GM12878 (cell line): ENCODE data around the gene TMPRSS3. TPM values are rescaled to one million over a fixed set of nuclear protein-coding genes. Genes with fewer than 3 reads are reported as not detected.

Experiments used
- ATAC-seq: fragments of 200-7000 bp; cut with Tn5 transposase; 3 replicates; pipeline ENCODE4 v1.9.1; 2020; ENCODE audit warnings: mild to moderate bottlenecking, moderate library complexity
- BruUV-seq: library from RNA; stranded (reverse); fragments of 400-500 nt; replicated peaks from 2 replicates; lab custom pipeline; 2021; lab: Mats Ljungman, UMichigan
- CTCF ChIA-PET: fragments of 300-600 bp; sonication (Branson Sonifier 250); formaldehyde crosslinking; extraction: SDS; loops from one replicate; lab custom pipeline; 2021; ENCODE audit warnings: inconsistent platforms; lab: Yijun Ruan, JAX
- POLR2A ChIA-PET: fragments of 350-600 bp; formaldehyde crosslinking; extraction: SDS; loops from one replicate; lab custom pipeline; 2021; ENCODE audit warnings: inconsistent platforms; lab: Charles Lee
- RAD21 ChIA-PET: fragments of 300-600 bp; sonication (Branson Sonifier 250); formaldehyde crosslinking; loops from one replicate; lab custom pipeline; 2023; ENCODE audit warnings: antibody characterized with exemption; ENCODE audit not compliant: unreplicated experiment; lab: Charles Lee
- SMC1A ChIA-PET: fragments of 300-600 bp; sonication (Branson Sonifier 250); formaldehyde crosslinking; loops from one replicate; lab custom pipeline; 2023; ENCODE audit not compliant: unreplicated experiment, uncharacterized antibody; lab: Charles Lee
- DNase-seq: peaks from one replicate; pipeline ENCODE4 v3.0.0-alpha.2; 2011; ENCODE audit warnings: low read depth, low spot score
- FAIRE-seq: peaks from 3 replicates; lab custom pipeline; 2011; peaks lifted over from hg19 to GRCh38; lab: Jason Lieb, UNC
- H2AFZ ChIP-seq: 2 replicates; pipeline ENCODE4 v1.6.0; 2011; ENCODE audit warnings: low read depth, low read length, control low read depth; ENCODE audit not compliant: control insufficient read depth
- H3K27ac ChIP-seq: 2 replicates; pipeline ENCODE4 v1.5.1; 2011; ENCODE audit warnings: control low read depth; ENCODE audit not compliant: control insufficient read depth, insufficient read depth
- H3K27me3 ChIP-seq, 2 experiments: replicated peaks in 1 of 2; 2 replicates each; pipeline versions ENCODE4 v1.6.0 to v1.6.1; 2011; ENCODE audit warnings: low read length in 1 of 2; ENCODE audit not compliant: control insufficient read depth in 2 of 2, insufficient read depth in 2 of 2
- H3K36me3 ChIP-seq, 2 experiments: 2 replicates each; pipeline ENCODE4 v1.5.1; 2011; ENCODE audit warnings: low read length in 1 of 2; ENCODE audit not compliant: control insufficient read depth in 2 of 2, insufficient read depth in 2 of 2
- H3K4me1 ChIP-seq: 2 replicates; pipeline ENCODE4 v1.6.1; 2011; ENCODE audit warnings: mild to moderate bottlenecking, low read length, moderate library complexity, mixed read lengths; ENCODE audit not compliant: control insufficient read depth, insufficient read depth
- H3K4me2 ChIP-seq: 2 replicates; pipeline ENCODE4 v1.6.0; 2011; ENCODE audit warnings: control low read depth; ENCODE audit not compliant: control insufficient read depth, insufficient read depth
- H3K4me3 ChIP-seq: fragments of 200-600 bp; sonication (generic); 2 replicates; pipeline ENCODE4 v1.5.1; 2016
- H3K79me2 ChIP-seq: 2 replicates; pipeline ENCODE4 v1.6.0; 2011; ENCODE audit warnings: low read length; ENCODE audit not compliant: control insufficient read depth, insufficient read depth
- H3K9ac ChIP-seq: 2 replicates; pipeline ENCODE4 v1.8.0; 2011; ENCODE audit warnings: low read length, control low read depth, mixed read lengths; ENCODE audit not compliant: control insufficient read depth, insufficient read depth
- H3K9me3 ChIP-seq: replicated peaks from 3 replicates; pipeline ENCODE4 v1.5.1; 2011; ENCODE audit warnings: mild to moderate bottlenecking, low read length; ENCODE audit not compliant: control insufficient read depth, insufficient read depth
- H4K20me1 ChIP-seq: 2 replicates; pipeline ENCODE4 v1.6.0; 2011; ENCODE audit not compliant: control insufficient read depth, insufficient read depth
- BCL11A ChIP-seq: IDR thresholded peaks from 2 replicates; pipeline ENCODE4 v1.6.1; 2011; ENCODE audit warnings: low read depth, low read length
- IKZF2 ChIP-seq, 2 experiments: fragments of 450-650 bp; IDR thresholded peaks; 2 replicates each; pipeline ENCODE4 v1.6.1; 2017; ENCODE audit warnings: mild to moderate bottlenecking in 2 of 2, moderate library complexity in 2 of 2
- IRF4 ChIP-seq: IDR thresholded peaks from 2 replicates; pipeline ENCODE4 v1.6.1; 2011; ENCODE audit warnings: low read depth, low read length
- MTA2 ChIP-seq: fragments of 450-650 bp; IDR thresholded peaks from 2 replicates; pipeline ENCODE4 v1.6.1; 2016; ENCODE audit warnings: low read depth, mild to moderate bottlenecking, moderate library complexity
- NFYA ChIP-seq: IDR thresholded peaks from 2 replicates; pipeline ENCODE4 v1.6.1; 2011; ENCODE audit warnings: low read depth, mild to moderate bottlenecking, low read length, improper control_type of control experiment, borderline replicate concordance
- TBL1XR1 ChIP-seq: IDR thresholded peaks from 2 replicates; pipeline ENCODE4 v1.6.1; 2012; ENCODE audit warnings: low read depth, low read length, improper control_type of control experiment
- WGBS: methylation state at CpG from one replicate; pipeline ENCODE4 v1.1.6; 2016; ENCODE audit warnings: low lambda C conversion rate; ENCODE audit not compliant: insufficient replicate concordance, insufficient coverage; ENCODE audit errors: missing lambda C conversion rate; 5-methylcytosine and 5-hydroxymethylcytosine counted together
- in situ Hi-C: fragments of 300-500 bp; cut with MboI; formaldehyde crosslinking; loops from 9 replicates; pipeline ENCODE4 v1.14.3; 2018; ENCODE audit warnings: mixed read lengths
- intact Hi-C: fragments of 100-400 bp; cut with micrococcal nuclease; formaldehyde crosslinking; loops from one replicate; pipeline ENCODE4 v1.14.2; 2022; ENCODE audit not compliant: unreplicated experiment
- polyA plus RNA-seq, 11 experiments: library from polyadenylated mRNA; depleted of rRNA in 4 of 11; unstranded in 6 of 11; stranded (reverse) in 5 of 11; fragments of >200 nt; fragmentation: Nextera tagmentation in 4 of 11; fragmentation: Illumina TruSeq in 1 of 11; extraction: Ambion mirVana in 4 of 11; extraction: Trizol in 1 of 11; gene quantifications; 1 replicate in 1 of 11; 2 replicates in 10 of 11; pipeline versions ENCODE4 v1.2.1 to v1.2.3, GENCODE V29; 2011 to 2016; ENCODE audit warnings: inconsistent platforms in 2 of 11, missing spikeins in 2 of 11, low read depth in 1 of 11
- total RNA-seq, 4 experiments: library from RNA; depleted of rRNA in 3 of 4; stranded (reverse); fragments of >200 nt in 3 of 4; fragmentation: Illumina TruSeq in 1 of 4; extraction: Trizol in 1 of 4; gene quantifications; 2 replicates each; pipeline versions ENCODE4 v1.2.1 to v1.2.3, GENCODE V29; 2013 to 2021
- TF ChIP-seq, protein P1 (sequence below): IDR thresholded peaks from 2 replicates; pipeline ENCODE4 v1.6.1; 2011; ENCODE audit warnings: borderline replicate concordance, low read depth, mild to moderate bottlenecking, moderate library complexity, low read length; ENCODE audit not compliant: insufficient read depth, poor library complexity, severe bottlenecking
- TF ChIP-seq, protein P2 (sequence below): fragments of 450-650 bp; formaldehyde crosslinking; IDR thresholded peaks from 2 replicates; pipeline ENCODE4 v1.4.0; 2022; ENCODE audit warnings: mild to moderate bottlenecking, moderate library complexity
- TF ChIP-seq, protein P3 (sequence below): IDR thresholded peaks from 2 replicates; pipeline ENCODE4 v1.6.1; 2012; ENCODE audit warnings: improper control_type of control experiment, low read depth, low read length; ENCODE audit not compliant: insufficient replicate concordance
- TF ChIP-seq, protein P4 (sequence below): IDR thresholded peaks from 2 replicates; pipeline ENCODE4 v1.6.1; 2011; ENCODE audit warnings: low read depth, mild to moderate bottlenecking, low read length, moderate library complexity, borderline replicate concordance; ENCODE audit errors: extremely low read depth

Gene TMPRSS3
- total and polyA plus RNA-seq, 10 of the 15 experiments (the other 5 are each of a cell fraction or from before 2014, with no cell fraction given) = 0.51 to 1.5 (median 0.82) TPM; not detected in 1

DNA sequence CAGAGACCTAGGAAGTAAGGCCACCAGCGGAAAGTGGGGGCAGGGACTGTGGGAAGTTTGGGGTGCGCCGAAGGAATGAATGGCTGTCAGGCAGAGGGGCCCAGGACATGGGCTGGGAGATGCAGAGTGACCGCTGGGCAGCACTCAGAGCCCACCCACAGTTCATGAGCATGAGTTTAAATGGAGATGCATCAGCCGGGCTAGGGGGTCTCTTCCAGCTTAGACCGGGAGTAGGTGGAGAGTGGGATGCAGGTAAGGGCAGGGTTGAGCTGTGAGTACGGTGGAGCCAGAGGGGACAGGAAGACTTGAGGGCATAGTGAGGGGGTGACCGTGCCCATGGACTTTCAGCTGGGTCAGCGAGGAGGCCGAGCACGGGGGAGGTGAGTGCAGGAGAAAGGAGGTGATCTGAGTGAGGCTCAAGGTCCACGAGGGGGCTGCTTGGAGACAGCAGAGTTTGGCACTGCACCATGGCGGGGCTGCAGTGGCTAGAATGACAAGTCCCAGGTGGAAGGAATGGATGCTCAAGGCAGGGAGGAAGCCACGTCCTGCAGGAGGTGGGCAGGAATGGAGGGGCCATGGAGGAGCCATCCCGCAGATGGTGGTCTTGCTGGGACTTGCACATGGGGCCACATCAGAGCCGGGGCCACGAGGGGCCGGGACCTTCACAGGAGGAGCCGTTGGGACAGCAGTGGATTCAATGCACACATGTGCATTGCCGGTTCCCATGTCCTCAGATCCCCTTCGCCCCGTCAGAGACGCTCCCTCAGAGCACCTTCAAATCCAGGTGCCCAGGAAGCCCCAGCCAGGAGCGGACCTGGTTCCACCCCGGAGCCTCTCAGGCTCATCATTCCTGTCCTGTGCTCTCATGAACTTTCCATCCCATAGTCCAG is 42.7 kb upstream of the TMPRSS3 start:
- H3K9ac ChIP-seq = no peak overlapping the region
- H3K4me3 ChIP-seq = no peak overlapping the region
- no peaks in the 10 kb centered on the region; the same call in 1 of the 3 replicates for H3K9me3 ChIP-seq
- POLR2A ChIA-PET = interaction anchor here (0.5 to 2.7 kb wide), 6 partner anchors 10 to 88 kb away, joined by 3 to 15 read pairs (median 6); no protein-coding TSS in a partner anchor
- no peak overlapping the region for H3K27ac ChIP-seq
- peaks cover 18% of the 10 kb centered on the region for H3K4me1 ChIP-seq
- no peak for DNase-seq
- in situ Hi-C loops (no loop called here), intact Hi-C loops (no loop called here)
- no peak overlapping the region for H2AFZ ChIP-seq
- 65% methylated on average over 25 of the region's 25 CpGs for WGBS
- H3K79me2 ChIP-seq = no peaks in the 10 kb centered on the region
- BruUV-seq = no TSS peak
- ATAC-seq = no peak
- H3K4me2 ChIP-seq = no peak overlapping the region
- CTCF ChIA-PET = interaction anchor here (0.6 to 1.2 kb wide), 4 partner anchors 10 to 128 kb away, joined by 3 read pairs; no protein-coding TSS in a partner anchor
- no peaks in the 10 kb centered on the region for H3K36me3 ChIP-seq
- RAD21 ChIA-PET = interaction anchor here (0.7 to 5.9 kb wide), 5 partner anchors 9 to 46 kb away, joined by 3 to 81 read pairs (median 5); no protein-coding TSS in a partner anchor
- no peaks in the 10 kb centered on the region for H4K20me1 ChIP-seq
- no peaks in the 10 kb centered on the region for H3K27me3 ChIP-seq
- FAIRE-seq = no peak
- SMC1A ChIA-PET = interaction anchor here (0.7 to 8.6 kb wide), 4 partner anchors 15 to 128 kb away, joined by 3 to 68 read pairs (median 4); no protein-coding TSS in a partner anchor
- no peak for TF ChIP-seq NFYA
- TF ChIP-seq IKZF2 (IDR thresholded peaks at IDR 0.05) = no peak
- TF ChIP-seq, protein P1, sequence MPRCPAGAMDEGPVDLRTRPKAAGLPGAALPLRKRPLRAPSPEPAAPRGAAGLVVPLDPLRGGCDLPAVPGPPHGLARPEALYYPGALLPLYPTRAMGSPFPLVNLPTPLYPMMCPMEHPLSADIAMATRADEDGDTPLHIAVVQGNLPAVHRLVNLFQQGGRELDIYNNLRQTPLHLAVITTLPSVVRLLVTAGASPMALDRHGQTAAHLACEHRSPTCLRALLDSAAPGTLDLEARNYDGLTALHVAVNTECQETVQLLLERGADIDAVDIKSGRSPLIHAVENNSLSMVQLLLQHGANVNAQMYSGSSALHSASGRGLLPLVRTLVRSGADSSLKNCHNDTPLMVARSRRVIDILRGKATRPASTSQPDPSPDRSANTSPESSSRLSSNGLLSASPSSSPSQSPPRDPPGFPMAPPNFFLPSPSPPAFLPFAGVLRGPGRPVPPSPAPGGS = no peak
- no peak for TF ChIP-seq BCL11A
- TF ChIP-seq, protein P2, sequence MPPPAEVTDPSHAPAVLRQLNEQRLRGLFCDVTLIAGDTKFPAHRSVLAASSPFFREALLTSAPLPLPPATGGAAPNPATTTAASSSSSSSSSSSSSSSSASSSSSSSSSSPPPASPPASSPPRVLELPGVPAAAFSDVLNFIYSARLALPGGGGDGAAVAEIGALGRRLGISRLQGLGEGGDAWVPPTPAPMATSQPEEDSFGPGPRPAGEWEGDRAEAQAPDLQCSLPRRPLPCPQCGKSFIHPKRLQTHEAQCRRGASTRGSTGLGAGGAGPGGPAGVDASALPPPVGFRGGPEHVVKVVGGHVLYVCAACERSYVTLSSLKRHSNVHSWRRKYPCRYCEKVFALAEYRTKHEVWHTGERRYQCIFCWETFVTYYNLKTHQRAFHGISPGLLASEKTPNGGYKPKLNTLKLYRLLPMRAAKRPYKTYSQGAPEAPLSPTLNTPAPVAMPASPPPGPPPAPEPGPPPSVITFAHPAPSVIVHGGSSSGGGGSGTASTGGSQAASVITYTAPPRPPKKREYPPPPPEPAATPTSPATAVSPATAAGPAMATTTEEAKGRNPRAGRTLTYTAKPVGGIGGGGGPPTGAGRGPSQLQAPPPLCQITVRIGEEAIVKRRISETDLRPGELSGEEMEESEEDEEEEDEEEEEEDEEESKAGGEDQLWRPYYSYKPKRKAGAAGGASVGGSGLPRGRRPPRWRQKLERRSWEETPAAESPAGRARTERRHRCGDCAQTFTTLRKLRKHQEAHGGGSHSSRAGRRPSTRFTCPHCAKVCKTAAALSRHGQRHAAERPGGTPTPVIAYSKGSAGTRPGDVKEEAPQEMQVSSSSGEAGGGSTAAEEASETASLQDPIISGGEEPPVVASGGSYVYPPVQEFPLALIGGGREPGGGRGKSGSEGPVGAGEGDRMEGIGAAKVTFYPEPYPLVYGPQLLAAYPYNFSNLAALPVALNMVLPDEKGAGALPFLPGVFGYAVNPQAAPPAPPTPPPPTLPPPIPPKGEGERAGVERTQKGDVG (CRISPR knock-in tag) = no peak
- TF ChIP-seq, protein P3, sequence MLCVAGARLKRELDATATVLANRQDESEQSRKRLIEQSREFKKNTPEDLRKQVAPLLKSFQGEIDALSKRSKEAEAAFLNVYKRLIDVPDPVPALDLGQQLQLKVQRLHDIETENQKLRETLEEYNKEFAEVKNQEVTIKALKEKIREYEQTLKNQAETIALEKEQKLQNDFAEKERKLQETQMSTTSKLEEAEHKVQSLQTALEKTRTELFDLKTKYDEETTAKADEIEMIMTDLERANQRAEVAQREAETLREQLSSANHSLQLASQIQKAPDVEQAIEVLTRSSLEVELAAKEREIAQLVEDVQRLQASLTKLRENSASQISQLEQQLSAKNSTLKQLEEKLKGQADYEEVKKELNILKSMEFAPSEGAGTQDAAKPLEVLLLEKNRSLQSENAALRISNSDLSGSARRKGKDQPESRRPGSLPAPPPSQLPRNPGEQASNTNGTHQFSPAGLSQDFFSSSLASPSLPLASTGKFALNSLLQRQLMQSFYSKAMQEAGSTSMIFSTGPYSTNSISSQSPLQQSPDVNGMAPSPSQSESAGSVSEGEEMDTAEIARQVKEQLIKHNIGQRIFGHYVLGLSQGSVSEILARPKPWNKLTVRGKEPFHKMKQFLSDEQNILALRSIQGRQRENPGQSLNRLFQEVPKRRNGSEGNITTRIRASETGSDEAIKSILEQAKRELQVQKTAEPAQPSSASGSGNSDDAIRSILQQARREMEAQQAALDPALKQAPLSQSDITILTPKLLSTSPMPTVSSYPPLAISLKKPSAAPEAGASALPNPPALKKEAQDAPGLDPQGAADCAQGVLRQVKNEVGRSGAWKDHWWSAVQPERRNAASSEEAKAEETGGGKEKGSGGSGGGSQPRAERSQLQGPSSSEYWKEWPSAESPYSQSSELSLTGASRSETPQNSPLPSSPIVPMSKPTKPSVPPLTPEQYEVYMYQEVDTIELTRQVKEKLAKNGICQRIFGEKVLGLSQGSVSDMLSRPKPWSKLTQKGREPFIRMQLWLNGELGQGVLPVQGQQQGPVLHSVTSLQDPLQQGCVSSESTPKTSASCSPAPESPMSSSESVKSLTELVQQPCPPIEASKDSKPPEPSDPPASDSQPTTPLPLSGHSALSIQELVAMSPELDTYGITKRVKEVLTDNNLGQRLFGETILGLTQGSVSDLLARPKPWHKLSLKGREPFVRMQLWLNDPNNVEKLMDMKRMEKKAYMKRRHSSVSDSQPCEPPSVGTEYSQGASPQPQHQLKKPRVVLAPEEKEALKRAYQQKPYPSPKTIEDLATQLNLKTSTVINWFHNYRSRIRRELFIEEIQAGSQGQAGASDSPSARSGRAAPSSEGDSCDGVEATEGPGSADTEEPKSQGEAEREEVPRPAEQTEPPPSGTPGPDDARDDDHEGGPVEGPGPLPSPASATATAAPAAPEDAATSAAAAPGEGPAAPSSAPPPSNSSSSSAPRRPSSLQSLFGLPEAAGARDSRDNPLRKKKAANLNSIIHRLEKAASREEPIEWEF = no peak
- no peak for TF ChIP-seq MTA2
- no peak for TF ChIP-seq IRF4
- TF ChIP-seq, protein P4, sequence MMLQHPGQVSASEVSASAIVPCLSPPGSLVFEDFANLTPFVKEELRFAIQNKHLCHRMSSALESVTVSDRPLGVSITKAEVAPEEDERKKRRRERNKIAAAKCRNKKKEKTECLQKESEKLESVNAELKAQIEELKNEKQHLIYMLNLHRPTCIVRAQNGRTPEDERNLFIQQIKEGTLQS = no peak
- TF ChIP-seq TBL1XR1 = no peak
